ENCODE data around the gene RASL11A.
"Not testable (repeated sequence)": the region's sequence is repeated elsewhere in the genome, so short reads cannot be mapped to it uniquely, and the experiment has no call there.

The RASL11A gene

DNA sequence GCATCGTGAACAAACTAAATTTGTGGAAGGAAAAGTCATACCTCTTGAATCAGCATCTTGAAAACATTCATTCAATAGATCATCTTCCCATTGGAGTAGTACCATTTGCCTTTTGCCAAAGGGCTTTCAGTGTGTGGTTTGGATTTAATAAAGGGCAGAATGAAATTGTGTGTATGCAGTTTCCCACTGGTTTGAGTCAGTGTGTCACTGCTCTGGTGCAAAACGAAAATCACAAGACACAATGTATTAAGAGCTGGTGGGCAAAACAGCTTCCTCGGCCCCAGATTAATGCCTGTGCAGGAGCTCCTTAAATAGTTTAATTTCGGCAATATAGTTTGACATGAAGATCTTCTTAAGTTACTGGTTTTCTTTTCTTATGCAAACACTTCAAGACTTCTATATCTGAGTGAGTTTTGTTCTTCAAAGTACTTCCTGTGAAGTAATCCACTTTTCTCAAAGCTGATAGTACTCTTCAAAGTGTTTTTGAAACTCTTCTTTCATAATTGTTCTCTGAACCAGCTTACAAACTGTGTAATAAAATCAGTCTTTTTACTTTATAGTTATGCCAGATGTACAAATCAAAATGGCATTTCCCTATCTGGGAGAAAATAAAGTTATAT is 32.1 kb downstream of the RASL11A start:
- no peak for DNase-seq

DNA sequence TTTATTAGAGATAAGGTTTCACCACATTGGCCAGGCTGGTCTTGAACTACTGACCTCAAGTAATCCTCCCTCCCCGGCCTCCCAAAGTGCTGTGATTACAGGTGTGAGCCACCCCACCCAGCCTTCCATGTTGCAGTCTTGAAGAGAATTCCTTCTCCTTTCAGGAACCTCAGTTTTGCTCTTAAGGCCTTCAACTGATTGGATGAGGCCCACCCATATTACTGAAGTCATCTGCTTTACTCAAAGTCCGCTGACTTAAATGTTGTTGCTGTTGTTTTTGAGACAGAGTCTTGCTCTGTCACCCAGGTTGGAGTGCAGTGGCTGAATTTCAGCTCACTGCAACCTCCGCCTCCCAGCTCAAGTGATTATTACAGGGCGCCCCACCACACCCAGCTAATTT is 33.5 kb downstream of the RASL11A start:
- DNase-seq = no peak

DNA sequence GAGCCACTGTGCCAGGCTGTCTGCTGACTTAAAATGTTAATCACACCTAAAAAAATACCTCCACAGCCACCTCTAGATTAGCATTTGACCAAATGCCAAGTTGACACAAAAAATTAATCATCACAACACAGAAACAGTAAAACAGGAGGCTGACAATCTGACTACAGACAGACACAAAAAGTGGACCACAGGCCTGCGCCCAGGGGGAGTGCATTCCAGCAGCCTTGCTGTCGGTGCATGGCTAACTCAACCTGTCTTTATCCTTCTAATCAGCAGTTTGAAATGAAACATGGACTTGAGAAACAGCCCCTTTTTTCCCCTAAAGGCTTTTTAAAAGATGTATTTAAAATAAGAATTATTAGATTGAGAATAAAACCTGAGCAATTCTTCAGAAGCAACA is 34.0 kb downstream of the RASL11A start:
- DNase-seq = no peak

DNA sequence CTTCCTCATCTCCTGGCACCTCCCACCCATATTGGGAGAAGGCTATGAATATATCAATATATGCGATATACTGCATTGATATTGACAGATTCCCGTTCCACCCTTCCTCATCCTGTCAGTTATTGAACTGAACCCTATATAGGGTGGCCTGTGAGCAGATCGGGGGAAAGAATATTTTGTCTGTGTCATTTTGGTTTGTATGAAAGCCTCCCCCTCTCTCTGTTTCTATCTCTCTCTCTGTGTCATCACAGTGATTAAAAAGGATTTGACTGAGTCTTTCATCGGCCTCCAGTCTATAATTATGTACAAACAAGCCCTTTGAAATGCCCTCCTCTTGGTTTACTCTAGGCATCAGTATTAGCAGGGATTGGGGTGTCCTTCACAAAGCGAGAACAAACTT is 35.7 kb downstream of the RASL11A start:
- DNase-seq = no peak

DNA sequence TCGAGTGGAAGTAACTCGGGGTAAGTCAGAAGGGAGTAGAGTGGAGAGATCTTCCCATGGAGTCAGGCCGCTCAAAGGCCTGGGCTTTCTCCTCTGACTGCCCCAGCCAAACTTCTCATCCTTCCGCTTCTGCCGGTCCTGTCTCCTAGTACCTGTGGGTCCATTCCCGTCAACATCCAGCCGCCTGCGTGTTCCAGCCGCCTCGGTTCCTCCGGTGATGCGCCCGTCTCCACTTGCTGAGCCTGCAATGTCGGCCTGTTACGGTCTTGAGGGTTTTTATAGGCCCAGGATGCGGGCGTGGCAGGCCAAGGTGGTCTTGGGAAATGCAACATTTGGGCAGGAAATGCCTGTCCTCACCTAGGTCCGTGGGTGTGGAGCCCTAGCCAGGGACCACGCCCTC is 38.3 kb downstream of the RASL11A start:
- no peak for DNase-seq

DNA sequence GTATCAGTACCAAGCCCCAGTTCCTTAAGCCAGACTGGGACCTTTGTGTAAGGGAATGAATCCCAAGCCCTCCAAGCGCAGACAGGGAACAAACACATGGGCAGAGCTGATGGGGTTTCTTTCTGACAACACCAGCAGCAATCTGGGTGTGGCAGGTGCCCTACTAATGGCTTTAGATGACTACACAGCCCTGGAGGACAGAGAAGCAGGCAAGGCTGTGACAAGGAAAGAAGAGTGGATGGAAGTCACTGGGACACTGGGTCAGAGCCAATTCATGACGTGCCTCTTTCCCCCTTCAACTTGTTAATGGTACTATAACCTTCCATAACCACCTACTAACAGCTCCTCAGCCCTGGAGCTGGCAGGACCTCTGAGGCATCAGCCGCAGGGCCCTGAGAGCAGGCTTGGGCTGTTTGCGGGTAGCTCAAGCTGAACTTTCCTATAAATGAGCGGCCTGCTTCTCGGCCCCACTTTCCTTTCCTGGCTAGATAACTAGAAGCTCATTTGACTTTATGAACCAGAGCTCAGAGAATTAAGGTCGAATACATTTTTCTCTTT is 38.9 kb downstream of the RASL11A start:
- DNase-seq = no peak

DNA sequence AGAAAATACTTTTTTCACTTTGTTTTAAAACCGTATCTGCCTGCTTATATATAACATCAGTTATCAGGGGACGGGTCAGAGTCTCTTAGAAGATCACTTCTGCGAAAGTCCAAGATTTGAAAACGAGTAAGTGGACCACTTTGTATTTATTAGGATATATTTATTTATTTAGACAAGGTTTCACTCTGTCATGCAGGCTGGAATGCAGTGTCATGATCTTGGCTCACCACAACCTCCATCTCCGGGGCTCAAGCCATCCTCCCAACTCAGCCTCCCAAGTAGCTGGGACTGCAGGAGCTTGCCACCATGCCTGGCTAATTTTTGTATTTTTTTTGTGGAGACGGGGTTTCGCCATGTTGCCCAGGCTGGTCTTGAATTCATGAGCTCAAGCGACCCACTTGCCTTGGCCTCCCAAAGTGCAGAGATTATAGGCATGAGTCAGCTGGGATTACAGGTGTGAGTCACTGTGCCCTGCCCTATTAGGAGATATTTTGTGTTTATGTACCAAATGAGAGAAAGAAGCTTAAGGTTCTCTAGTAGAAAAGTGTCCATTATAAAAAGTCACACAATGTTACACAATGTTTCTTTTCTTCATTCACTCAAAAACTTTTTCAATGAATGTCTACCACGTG is 39.5 kb downstream of the RASL11A start:
- no peak for DNase-seq

DNA sequence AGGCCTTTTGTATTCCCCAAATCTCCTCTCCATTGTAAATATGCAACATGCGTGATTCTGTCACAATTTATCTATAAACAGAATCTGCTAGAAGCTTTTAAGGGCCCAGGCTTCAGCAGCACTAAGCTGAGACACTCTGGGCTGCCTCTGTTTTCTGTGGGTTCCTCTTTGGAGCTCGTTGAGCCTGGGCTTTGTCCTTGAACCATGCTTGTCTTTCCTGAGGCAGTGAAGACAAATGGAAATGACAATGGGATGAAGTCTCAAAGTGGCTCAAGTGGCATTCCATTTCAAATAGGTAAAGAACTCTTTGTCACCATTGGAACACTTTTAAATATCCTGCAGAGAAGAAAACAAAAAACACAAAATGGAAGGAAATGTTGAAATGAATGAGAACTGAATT is 40.3 kb downstream of the RASL11A start:
- DNase-seq = no peak

DNA sequence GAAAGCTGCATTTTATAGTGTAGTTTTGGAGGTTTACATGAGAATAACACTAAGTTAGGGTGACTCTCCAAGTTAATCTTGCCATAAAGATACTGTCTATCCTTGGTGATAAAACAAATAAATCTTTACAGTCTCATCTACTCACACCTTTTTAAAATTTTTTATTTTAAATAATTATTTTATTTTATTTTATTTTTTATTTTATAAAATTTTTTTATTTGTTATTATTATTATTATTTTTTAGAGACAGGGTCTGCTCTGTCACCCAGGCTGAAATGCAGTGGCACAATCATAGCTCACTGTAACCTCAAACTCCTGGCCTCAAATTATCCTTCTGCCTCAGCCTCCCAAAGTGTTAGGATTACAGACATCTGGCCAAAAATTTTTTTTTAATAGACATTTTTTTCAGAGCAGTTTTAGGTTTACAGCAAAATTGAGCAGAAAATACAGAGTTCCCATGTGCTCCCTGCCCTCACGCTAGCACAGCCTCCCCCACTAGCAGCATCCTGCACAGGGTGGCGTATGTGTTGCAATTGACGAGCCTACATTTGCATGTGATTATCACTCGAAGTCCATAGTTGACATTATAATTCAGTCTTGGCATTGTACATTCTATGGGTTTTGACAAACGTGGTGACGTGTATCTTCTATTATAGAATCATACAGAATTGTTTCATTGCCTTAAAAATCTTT is 41.0 kb downstream of the RASL11A start:
- no peak for DNase-seq

DNA sequence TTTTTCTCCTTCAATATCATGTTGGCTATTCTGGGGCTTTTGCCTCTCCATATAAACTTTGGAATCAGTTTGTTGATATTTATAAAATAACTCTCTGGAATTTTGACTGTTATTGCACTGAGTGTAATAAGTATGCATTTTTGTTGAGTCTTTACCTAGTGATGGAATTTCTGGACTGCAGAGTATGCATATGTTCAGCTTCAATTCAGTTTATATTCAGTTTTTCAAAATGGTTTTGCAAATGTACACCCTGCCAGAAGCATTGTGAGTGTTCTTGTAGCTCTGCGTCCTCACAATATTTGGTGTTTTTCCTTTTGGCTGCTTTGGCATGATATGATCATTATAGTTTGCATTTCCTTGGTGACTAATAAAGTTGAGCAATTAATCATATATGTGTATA is 43.1 kb downstream of the RASL11A start:
- no peak for DNase-seq

DNA sequence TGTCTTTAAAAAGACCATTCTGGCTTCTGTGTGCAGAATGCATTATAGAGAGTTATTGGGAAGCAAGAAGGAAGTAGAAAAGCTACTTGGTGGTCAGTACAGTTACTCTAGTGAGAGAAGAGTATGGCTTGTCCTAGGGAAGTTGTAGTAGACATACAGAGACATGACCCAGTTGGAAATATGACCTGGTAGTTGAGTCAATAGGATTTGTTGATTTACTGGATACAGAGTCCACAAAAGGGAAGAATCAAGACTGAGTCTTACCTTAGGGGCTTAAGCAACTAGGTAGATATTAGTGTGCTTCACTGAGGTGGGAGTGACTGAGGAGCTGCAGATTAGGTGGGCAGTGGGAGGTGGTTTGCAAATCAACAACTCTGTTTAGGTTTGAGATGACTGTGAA is 48.8 kb downstream of the RASL11A start:
- no peak for DNase-seq

DNA sequence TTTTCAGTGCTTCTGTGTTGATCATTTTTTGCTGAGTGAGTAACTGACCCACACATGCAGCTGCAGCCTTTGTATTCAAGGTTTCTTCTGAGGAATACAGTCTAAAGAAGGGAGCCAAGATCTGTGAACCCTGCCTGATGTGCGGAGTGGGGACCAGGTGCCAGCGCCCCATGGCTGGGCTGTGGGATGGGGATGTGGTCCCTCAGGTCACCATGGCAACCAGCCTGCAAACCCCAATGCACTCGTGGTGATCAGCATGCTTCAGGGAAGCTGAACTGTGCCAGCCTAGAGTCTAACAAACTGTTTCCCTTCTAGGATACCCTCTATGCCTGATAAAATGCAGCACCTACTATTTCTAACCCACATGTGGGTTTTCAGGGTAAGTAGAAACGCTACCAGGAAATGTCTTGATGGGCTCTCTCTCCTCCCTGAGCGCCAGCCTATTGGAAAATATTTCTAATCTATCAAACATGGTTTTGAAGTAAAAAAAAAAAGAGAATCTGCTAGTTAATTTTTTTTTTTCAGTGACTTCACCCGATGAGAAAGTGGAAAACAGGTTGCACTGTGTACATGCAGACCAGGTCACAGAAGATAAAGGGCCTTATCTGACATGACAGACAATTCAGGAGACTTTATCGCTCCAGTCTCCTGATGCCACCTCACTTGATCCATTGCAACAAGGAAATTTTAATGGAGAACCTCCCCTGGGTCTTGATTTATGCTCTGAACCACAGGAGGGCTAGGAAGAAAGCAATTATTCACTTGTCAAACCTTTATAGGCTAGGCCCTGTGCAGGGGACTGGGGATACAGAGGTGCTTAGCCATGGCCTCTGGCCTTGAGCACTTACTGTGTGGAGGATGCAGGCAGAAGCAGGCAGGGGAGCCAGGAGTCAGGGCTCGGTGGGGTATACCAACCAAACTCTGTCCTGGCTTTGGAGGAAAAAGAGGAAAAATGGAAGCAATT is 51.1 kb downstream of the RASL11A start:
- no peak for DNase-seq

DNA sequence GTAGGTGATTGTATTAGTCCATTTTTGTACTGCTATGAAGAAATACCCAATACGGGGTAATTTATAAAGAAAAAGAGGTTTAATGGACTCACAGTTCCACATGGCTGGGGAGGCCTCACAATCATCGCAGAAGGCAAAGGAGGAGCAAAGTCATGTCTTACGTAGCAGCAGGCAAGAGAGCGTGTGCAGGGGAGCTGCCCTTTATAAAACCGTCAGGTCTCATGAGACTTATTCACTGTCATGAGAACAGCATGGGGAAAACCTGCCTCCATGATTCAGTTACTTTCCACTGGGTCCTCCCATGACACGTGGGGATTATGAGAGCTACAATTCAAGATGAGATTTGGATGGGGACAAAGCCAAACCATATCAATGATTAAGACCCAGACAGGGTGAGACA is 51.8 kb downstream of the RASL11A start:
- DNase-seq = not testable (repeated sequence)

All from stimulated activated CD4-positive, alpha-beta T cell treated with anti-CD3 and anti-CD28 coated beads, Interleukin-2, amount 100 ng/mL, for 48 hours (primary cell).